D721Med (cell line): ENCODE data around the gene PPM1K.

Experiments
- DNase-seq: peaks from one replicate; pipeline ENCODE4 v3.0.0; 2011; ENCODE audit warnings: low spot score; ENCODE audit not compliant: insufficient read length
- FAIRE-seq: peaks from 2 replicates; lab custom pipeline; 2011; peaks lifted over from hg19 to GRCh38; lab: Jason Lieb, UNC
- CTCF ChIP-seq: IDR thresholded peaks from 2 replicates; pipeline ENCODE4 v1.5.1; 2012; ENCODE audit warnings: mild to moderate bottlenecking, control low read depth; ENCODE audit not compliant: insufficient read depth; ENCODE audit errors: missing control alignments

PPM1K gene

DNA sequence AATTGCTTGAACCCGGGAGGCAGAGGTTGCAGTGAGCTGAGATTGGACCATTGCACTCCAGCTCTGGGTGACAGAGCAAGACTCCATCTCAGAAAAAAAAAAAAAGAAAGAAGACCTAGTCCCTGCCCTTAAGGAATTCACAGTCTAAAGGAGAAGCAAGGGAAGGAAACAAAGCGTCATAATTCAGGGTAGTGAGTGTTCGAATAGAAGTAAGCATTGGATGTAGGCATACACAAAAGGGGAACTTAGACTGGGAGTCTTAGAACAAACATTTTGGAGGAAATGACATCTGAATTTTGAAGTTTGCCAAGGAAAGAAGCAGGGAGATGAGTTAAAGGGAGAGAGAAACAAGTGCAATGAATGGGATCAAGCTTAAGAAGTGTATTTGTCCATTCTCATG is 32.4 kb downstream of the PPM1K start:
- no peak for FAIRE-seq
- no peak for DNase-seq
- TF ChIP-seq CTCF, result no peak

DNA sequence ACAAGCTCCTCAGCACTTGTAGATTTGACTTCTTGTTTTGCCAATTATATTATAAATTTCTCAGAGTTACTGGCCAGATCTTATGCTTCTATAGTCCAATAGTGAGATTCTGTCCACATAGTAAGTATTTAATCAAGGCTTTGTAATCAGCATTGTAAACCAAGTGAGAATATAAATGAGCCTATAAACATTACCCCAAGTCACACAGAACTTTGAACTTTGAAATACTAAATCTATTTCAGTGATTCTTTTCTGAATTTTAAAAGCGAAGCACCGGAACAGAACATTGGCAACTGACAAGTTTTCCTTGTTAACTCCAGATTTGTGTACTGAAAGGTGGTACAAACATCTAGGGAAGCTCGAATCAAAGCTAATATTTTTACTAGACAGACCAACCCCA is 37.2 kb downstream of the PPM1K start:
- TF ChIP-seq CTCF, result no peak
- no peak for FAIRE-seq
- DNase-seq, result no peak

DNA sequence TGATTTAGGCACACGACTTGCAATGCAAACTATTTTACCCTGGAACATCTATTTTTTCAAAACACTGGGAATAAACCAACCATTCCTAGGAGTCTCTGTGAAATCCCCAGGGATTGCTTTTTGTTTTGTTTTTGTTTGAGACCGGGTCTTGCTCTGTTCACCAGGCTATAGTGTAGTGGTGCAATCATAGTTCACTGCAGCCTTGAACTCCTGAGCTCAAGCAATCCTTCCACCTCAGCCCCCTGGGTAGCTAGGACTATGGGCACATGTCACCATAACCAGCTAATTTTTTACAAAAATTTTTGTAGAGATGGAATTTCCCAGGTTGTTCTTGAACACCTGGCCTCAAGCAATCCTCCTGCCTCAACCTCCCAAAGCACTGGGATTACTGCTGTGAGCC is 37.8 kb downstream of the PPM1K start:
- FAIRE-seq, result no peak

DNA sequence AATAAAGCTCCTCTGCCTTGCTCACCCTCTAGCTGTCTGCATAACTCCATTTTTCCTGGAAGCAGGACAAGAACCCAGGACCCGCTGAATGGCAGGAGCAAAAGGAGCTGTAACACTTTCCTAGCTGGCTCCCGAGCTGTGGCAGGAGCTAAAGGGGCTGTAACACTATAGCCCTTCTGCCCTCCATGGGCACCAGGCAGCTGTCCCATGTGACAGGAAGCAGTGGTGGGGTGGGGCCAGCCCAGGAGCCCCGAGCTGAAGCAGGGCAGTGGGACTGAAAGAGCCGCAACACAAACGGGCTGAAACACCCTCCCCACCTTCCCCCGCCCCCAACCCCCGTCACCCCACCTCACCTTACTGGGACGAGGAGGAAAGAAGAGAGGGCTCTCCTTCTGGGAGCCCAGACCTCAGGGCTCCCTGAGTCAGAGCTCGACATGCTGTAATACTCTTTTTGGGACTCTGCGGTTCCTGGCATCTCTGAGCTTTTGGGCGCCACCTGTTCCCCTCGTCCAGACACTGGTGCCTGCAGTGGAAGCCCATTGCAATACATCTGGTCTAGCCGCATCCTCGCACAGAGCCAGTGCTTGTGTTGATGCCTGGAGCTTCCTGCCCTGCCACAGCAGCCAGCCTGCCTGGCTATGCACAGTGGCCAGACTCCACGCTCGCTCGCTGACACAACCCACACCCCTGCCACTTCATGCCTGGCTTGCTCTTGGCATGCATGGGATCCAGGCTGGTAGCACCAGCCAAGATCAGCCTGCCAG is 39.4 kb downstream of the PPM1K start:
- TF ChIP-seq CTCF, result no peak
- no peak for FAIRE-seq
- no peak for DNase-seq

More for the DNA sequence above, 37.8 kb downstream of the PPM1K start:
- no peak for TF ChIP-seq CTCF
- no peak for DNase-seq

DNA sequence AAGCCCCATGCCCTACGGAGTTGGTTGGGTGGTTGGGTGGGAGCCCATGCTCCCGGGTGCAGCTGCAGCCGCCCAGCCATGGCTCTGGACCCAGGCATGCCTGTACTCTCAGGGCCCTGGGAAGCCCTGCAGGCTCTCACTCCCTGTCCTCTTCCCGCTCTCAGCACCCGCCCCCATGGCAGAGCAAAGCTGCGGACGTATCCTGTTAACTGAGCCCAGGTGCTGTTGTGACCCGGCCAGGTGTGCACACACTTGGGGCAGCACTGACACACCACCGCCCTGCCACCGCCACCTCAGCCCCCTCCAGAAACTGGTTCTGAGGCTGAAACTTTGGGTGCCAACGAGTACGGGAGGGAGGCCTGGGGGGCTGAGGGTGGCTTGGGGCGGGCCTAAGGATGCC is 40.3 kb downstream of the PPM1K start:
- FAIRE-seq, result no peak
- no peak for DNase-seq
- no peak for TF ChIP-seq CTCF

- TF ChIP-seq CTCF, result no peak
- no peak for FAIRE-seq
- no peak for DNase-seq
Measured at GRCh38 chr4:88242144-88242543, 42.2 kb downstream of the PPM1K start.

DNA sequence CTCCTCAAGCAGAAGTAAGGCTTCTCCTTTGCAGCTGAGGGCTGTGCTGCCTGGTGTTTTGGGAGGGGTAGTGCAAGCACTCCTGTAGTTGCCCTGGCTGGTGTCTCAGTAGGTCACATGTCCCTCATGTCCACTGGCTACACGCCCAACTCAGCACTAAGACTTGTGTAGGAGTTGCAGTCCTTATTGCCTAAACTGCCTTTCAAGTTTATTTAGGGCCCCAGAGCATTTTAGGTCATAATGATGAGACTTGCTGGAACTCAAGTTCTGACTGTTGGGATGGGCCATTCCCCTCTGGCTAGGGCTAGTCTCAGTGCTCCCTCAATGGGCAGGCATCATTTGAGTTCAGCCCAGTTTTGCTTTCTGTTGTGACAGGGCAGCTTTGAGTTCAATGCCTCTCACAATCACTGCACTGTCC is 44.1 kb downstream of the PPM1K start:
- FAIRE-seq (no peak), DNase-seq (no peak)
- TF ChIP-seq CTCF, result no peak
